Activated CD4-positive, alpha-beta T cell treated with anti-CD3 and anti-CD28 coated beads, Interleukin-2, amount 50 U/mL, for 1 hour (primary cell): ENCODE data around the gene TSPAN5.
"Not testable (repeated sequence)": the region's sequence is repeated elsewhere in the genome, so short reads cannot be mapped to it uniquely, and the experiment has no call there.

ENCODE experiments used
- DNase-seq: peaks from one replicate; pipeline ENCODE4 v3.0.0-alpha.2; 2020

The TSPAN5 gene

DNA sequence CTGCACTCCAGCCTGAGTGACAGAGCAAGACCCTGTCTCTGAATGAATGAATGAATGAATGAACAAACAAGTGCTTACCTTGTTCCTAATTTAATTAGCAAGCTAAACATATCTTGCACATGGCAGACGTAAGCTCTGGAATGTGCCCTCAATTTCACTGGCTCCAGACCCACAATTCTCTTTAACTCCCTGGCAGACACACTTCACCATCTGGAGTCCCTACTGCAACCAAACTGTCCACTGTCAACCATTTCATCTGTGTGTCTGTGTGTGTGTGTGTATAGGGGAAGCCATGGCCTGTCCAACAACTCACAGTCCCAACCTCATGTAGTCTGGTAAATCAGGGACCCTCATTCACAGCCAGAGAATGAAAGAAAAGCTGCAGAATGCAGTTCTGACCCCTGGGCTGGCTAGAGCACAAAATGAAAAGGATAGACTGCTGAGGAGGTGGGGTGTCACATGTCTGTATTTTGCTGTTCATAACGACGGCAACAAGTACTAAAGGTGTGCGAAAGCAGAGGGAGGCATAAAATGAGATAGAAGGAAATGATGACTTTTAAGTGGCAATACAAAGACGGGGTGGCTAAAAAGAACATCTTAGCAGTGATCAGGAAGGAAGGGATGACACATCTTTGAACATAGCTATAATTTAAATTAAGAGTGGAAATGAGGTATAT lies 114.1 kb downstream of the TSPAN5 start:
- DNase-seq, result no peak

DNA sequence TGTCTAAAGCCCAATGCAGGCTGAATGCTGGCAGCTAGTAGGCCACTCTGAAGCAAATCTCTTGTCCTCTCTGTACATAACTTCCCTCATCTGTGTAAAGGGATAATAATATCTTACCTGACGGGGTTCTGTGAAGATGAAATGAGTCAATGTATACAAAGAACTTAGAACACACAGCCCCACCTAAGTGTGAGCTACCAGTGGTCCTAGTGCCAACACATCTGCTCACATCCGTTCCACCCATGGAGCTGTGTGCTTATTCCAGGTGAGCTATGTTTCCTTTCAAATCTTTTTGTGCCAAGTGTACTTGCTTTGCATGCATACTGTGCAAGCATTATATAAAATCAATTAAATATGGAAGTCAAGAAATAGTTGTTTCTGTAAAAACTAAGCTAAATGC lies 116.4 kb downstream of the TSPAN5 start:
- no peak for DNase-seq

DNA sequence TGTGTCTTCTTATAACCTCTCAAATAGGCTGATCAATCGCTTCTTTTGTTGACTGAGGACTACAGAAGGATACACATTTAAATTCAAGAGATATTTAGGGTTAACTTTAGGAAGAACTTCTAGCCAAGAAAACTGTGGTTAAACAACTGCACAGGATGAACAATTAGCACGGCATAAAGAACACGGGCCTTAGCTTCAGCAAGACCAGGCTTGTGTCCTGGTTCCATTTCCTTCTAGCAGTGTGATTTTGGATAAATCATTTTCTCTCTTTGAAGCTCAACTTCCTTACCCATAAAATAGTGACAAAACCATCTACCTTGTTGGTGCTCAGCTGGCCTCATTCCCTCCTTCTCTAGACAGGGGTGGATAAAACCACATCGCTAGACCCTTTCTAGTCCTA lies 117.6 kb downstream of the TSPAN5 start:
- no peak for DNase-seq

DNA sequence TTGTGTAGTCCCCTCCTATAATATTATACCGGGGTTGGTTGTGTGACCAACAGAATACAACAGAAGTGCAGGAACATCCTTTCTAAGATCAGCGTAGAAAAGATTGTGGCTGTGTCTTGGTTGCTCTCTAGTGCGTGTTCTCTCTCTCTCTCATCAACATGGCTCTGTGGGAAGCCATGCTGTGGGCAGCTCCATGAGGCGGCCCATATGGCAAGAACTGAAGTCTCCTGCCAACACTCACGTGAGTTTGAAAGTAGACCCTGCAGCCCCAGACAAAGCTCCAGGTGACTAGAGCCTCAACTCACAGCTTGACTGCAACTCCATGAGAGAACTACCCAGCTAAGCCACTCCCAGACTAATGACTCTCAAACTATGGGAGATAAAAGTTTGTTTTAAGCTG lies 118.7 kb downstream of the TSPAN5 start:
- DNase-seq, result no peak

DNA sequence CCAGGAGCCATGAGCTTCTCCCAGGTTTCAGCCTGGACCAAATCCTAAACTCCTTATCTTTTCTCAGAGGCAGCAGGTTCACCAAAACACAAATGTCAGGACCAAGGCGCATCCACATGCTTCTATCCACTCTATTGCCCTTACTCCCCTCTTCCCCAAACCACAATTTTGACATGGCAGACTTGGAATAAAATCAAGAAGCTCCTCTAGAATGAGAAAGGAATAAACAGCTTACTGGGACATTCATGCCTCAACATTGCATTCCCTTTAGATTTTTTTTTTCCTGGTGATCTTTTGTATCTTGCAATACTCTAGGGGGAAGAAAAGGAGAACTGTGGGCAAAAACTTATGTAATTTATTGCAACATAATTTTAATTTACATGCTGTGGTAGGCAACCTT lies 119.1 kb downstream of the TSPAN5 start:
- no peak for DNase-seq

DNA sequence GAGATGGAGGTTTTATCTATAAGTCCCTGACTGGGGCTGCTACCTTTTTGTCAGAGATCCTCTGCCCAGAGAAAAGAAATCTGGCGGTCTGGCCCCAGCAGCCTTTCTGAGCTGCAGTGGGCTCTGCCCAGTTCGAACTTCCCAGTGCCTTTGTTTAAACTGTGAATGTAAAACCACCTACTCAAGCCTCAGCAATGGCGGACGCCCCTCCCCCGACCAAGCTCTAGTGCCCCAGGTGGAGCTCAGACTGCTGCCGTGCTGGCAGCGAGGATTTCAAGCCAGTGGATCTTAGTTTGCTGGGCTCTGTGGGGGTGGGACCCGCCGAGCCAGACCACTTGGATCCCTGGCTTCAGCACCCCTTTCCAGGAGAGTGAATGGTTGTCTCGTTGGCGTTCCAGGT lies 121.8 kb downstream of the TSPAN5 start:
- no peak for DNase-seq

DNA sequence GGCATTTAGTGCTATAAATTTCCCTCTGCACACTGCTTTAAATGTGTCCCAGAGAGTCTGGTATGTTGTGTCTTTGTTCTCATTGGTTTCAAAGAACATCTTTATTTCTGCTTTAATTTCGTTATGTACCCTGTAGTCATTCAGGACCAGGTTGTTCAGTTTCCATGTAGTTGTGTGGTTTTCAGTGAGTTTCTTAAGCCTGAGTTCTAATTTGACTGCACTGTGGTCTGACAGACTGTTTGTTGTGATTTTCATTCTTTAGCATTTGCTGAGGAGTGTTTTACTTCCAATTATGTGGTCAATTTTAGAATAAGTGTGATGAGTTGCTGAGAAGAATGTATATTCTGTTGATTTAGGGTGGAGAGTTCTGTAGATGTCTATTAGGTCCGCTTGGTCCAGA lies 124.3 kb downstream of the TSPAN5 start:
- DNase-seq, result not testable (repeated sequence)

DNA sequence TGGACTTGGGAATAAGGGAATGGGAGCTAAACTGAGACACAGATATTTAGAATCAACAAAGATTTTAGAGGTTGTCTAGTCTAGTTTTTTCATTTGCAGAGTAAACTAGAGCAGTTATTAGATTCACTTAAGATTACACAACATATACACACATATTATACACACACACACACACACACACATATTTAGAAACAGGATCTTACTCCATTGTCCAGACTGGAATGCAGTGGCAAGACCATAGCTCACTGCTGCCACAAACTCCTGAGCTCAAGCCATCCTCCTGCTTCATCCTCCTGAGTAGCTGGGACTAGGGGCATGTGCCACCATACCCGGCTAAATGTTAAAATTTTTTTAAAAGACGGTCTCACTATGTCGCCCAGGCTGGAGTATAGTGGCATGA lies 127.8 kb downstream of the TSPAN5 start:
- no peak for DNase-seq

DNA sequence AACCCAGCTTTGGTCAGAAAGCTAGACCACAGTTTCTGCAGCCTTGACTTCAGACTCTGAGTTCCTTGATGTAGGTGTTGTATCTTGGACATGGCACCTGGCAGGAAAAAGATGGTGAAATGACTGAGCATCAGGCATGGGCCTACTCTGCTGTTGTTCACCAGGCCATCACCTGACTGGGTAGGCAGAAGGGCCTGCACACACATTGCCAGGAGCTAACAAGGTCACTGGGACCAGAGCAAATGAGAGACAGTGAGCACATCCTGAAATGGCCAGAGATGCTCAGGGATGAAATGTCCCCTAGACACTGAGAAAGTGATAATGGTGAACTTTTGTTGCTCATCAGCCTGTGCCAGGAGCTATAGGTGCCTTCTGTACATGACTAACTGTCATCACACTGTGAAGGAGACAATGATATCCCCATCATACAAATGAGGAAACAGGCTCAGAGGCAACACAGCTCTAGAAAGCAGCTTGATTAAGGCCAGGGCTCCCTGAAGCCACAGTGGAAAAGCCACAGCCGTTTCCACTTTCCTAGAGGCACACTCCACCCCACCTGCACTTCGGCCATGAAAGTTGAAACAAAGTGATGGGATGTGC lies 128.3 kb downstream of the TSPAN5 start:
- DNase-seq, result no peak

DNA sequence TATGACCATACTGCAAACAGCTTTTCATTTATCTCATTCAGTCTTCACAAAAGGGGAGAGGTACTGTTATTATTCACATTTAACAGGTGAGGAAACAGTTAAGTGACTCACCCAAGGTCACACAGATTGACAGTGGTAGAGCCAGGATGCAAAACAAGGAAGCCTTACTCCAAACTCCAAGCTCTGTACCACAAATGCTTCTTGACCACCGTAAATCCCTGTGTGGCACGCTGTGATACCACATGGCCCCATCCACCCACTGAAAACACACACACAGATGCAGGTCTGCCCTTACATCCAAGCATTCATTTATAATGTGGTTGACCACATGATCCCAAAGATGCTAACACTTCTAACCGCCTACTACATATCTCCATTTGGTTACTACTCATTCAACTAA lies 129.5 kb downstream of the TSPAN5 start:
- DNase-seq, result no peak

DNA sequence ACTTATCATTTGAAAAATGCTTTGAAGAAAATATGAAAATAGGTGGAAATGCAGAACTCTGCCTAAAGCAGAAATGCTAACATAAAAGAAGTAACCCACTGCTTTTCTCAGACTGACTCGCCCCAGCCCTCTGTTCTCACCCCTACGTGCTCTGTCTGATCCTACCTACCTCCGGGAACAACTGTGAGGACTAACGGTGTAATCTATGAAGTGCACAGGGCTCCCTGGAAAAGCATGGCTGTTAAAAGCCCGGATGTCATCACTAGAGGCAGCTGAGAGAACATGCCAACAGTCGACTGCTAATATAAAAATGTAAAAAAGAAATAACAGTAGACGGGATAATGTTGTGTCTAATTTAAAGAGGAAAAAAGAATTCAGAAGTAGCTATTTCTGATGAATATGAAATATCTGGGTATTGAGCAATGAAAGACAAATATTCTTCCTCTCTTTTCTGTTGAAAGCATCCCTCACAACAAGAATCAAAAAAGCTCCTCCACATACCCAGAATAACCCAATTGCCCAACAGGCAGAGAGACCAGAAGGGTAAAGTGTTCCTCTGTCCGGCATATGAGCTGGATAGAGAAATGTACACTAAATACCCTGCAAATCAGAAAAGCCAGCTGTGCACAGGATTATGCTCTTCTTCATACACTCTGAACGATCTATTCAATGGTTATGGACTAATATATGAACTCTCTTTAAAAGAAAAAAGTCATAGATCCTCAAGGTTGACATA lies 130.7 kb downstream of the TSPAN5 start:
- no peak for DNase-seq

DNA sequence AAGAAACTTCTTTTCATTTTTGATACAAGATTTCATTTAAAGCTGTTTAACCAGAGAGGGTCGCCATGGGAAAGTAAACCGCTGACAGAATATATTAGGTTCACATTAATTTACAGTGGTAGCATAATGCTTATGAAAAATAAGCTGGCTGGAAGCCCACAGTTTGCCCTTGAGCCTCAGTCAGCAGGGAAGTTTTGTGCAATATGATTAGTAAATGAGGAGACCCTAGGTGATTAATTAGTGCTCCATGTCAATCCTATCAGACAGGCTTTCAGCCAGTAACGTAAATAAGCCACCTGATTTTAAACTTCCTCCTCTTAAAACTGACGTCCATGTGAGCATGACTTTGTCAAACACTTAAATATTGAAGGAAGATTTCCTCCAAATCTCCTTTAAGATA lies 134.2 kb downstream of the TSPAN5 start:
- no peak for DNase-seq

DNA sequence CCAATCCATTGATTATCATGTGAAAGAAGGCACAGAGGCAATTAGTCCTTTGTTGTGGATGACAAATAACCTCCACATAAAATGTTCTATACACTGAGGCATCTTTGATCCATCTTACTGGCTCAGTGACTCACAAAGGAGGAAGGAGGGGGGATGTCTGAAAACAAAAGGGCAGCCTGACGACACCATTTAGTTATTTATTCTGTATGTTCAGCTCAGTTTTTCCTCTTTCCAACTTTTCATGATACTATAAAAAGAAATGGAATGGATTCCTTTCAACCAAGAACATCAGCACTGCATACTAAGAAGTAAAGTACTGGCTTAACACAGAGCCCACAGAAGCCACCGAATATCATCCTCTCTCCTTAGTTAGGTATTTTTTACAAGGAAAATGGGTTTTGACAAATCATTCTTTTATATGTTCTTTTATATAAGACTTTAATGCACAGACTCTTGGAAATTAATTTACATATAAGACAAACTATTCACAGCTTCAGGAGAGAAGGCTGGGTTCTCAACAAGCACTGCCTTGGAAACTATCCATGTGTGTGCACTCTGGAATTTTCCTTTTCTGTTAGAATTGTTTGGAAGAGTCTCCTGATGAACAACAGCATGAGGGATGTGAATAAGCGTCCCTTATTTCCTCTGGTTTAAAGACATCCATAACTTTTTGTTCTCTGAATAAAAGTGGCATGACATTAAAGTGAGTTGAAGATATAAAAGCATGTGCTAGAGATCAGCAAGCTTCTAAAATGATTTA lies 135.6 kb downstream of the TSPAN5 start:
- no peak for DNase-seq

DNA sequence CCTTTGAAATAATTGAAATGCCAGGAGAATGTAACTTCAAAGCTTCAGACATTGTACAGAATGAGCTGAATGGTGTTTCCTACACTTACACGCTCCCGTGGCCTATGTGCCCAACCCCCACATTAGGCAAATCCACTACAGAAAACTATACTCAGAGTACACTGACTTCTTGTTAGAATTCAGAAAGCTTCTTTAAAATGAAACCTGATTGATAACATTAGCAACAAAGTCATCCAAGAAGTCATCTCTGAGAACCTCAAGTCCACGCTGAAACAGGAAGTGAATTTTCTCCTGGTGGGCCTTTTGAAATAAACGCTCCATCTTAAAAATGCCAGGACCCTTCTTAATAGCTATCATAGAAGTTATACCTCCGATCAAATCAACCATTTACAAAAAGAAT lies 136.3 kb downstream of the TSPAN5 start:
- no peak for DNase-seq

DNA sequence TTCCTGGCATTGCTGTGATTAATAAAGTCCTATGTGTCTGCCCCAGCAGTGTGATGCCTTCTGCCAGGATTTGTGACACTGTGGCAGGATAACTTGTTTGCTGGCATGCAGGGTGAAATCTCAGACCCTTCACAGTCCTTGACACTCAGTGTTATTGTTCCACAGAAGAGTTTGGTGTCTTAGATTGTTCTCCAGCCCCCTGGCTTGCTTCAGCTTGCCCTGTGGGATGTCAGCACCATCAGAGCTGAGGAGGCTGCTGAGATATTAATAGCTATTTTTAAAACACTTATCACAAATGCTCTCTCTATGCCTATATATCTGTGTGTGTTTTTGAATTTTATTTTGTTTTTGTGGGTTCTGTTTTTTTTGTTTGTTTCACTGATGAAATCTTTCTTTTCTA lies 136.9 kb downstream of the TSPAN5 start:
- DNase-seq, result no peak

DNA sequence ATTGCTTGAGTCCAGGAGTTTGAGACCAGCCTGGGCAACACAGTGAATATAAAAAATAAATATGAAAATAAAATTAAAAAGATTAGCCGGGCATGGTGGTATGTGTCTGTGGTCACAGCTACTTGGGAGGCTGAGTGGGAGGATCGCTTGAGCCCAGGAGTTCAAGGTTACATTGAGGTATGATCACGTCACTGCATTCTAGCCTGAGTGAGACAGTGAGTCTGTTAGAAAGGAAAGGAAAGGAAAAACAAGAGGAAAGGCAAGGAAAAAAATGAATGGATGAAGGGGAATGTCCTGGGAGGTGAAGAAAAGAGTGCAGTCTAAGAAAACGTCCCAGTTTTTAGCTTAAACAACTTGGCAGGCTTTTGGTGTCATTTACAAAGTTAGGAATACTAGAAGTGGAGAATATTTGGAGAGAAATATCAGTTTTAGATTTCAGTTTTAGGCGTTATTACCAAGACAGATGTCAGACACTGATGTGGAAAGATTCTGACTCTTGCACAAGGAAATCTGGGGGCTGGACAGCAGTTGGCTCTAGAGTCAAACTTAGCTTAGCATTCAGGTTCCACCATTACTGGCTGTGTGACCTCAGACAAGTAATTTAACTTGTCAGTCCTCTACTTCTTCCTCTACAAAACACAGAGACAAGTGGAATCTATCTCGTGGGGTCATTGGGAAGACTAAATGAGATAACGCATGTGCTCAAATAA lies 139.0 kb downstream of the TSPAN5 start:
- DNase-seq, result no peak

DNA sequence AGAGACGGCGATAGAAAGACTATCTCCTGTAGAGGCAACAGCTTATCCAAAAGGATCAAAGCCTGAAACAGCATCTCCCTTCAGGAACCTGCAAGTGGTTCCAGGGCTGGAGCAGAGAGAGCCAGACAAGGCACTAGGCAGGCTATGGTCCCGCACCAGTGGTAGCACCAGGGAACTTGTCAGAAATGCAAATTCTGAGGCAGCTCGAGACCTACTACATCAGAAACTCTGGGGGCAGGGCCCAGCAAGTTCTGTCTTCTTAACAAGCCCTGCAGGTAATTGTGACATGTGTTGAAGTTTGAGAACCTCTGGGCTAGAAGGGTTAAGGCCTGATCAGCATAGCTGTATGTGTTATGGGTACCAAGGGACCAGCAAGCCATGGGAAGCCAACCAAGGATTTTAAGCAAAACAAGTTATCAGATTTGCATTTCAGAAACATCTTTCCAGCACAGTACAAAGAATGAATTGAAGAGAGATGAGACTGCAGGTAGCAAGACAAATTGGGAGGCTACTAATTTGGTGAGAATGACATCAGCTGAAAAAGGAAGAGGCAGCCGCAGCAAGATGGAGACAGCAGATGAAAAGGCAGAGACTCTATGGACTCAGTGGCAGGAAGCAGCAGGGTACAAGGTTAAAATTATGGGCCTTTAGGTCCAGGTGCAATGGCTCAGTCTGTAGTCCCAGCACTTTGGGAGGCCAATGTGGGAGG lies 139.7 kb downstream of the TSPAN5 start:
- no peak for DNase-seq

DNA sequence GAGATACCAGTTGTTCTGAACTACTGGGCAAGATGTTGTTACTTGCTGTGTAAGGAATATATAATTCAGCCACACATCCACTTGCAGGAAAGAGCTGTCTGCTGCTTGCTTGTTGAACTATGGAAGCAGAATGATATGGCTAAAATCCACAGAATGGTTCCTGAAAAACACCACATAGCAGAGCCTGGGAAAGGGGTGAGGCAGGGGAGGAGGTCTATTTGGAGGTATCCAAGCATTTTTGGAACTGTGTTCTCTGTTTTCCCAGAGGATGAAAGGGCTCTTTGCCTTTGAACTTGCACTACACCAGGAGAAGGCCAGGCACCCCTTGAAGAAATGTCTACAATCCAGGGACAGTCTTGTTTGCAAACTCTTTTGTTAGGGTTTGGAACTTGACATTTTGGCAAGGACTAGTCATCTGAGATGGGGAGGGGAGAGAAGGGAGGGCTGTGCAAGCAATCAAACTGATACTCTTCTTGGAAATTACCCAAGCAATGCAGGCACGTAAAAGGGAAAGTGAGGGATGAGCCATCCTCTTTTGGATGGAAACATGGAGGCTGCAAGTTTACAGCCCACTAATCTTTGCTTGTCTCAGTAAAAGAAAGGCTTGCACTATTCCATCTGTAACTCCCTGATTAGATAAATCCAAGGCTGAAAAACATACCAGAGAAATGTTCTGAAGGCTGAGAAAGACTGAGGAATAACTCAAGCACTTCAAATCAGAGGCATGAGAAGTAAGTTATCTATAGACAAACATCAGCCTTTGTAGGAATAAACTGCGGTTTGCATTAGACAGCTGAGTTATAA lies 141.0 kb downstream of the TSPAN5 start:
- DNase-seq, result no peak

DNA sequence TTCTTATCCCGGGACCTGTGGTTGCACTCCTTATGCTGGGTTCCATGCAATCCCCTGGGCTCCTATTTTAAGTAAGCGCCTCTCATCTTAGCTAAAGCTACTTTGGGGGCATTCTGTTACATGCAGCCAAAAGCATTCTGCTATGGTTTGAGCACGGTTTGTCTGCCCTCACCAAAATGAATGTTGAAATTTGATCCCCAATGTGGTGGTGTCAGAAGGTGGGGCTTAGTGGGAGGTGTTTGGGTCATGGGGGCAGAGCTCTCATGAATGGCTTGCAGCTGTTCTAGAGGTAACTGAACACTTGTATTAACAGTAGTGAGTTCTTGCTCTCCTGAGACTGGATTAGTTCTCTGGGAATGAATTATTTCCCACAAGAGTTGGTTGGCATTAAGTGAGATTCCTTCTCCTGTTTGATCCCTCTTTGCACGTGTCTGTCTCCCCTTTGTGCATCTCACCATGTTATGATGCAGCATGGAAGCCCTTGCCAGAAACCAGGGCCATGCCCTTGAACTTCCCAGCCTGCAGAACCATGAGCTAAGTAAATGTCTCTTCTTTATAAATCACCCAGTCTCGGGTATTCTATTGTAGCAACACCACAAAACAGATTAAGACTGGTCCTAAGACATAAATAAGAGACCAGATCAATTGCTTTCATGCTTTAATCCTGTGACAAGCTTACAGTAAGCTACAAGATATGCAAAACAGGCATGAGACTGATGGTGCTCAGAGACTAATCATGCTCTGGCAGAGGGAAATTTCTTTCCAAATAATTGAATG lies 141.8 kb downstream of the TSPAN5 start:
- no peak for DNase-seq

DNA sequence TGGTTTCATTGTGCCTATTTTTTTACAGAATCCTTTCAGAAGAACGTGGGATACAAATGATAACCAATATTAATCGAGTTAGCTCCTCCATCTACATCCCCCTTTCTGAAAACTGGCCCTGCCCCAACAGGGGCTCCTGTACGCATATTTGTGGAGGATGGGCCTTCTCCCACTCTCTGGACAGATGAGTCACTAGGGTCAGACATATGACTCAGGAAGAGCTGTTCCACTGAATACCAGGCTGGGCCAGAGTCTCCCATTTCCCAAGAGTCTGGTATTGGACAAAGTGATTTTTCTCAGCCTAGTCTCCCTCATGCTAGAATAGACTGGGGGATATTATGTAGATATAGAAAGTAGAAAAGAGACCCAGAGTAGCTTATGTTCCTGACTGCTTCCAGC lies 142.4 kb downstream of the TSPAN5 start:
- DNase-seq, result no peak

DNA sequence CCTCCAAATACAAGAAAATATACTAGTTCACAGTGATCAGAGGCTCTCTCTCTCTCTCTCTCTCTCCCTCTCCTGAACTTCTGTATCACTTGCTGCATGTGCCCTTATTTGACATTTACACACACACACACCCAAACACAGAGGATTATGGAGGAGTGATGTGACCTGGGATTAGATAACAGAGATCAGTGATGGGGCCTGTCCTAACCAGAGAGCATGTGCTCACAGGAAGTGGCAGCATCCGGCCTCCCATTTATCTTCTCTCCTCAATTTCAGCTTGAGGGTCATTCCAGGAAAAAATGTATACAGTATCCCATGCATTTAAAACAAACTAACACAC lies 143.0 kb downstream of the TSPAN5 start:
- no peak for DNase-seq
